ENCODE measurements around the gene DCLK2. TPM values are rescaled to one million over a fixed set of nuclear protein-coding genes. Genes with fewer than 3 reads are reported as not detected.
"Not testable (repeated sequence)": the region's sequence is repeated elsewhere in the genome, so short reads cannot be mapped to it uniquely, and the experiment has no call there.

Gene DCLK2
- total RNA-seq, 2 donors from 2014 or later: 0.20 to 0.42 TPM

DNA sequence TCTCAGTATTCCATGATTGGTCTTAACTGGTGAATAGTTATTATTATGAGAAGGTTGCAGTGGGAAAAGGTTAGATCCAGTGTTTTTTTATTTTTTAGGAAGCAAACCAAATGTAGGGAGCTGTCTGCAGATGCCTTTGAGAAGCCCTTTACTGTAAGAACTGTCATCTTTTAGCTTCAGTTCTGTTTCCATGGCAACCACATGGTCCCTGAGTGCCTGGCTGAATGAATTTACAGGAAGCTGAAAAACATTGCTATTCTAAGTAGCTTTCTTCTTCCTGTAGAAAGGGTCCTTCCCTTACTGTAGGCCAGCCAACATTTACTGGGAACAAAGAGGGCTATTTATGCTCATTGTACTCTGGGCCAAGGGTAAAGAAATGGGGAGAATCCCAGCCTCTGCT, 103.3 kb downstream of the DCLK2 start:
- no peak overlapping the region for H3K4me3 ChIP-seq (ENCODE audit: low read length)
- no peaks in the 10 kb centered on the region for H3K36me3 Mint-ChIP-seq (ENCODE audit: low read depth)
- H3K36me3 ChIP-seq (ENCODE audit: control insufficient read depth, insufficient read depth, low read length): no peaks in the 10 kb centered on the region
- H3K27me3 ChIP-seq (ENCODE audit: control insufficient read depth, insufficient read depth, low read length, poor library complexity, severe bottlenecking): no peaks in the 10 kb centered on the region
- H3K4me1 ChIP-seq (ENCODE audit: control insufficient read depth, insufficient read depth, low read length): no peaks in the 10 kb centered on the region
- TF ChIP-seq, protein P1, sequence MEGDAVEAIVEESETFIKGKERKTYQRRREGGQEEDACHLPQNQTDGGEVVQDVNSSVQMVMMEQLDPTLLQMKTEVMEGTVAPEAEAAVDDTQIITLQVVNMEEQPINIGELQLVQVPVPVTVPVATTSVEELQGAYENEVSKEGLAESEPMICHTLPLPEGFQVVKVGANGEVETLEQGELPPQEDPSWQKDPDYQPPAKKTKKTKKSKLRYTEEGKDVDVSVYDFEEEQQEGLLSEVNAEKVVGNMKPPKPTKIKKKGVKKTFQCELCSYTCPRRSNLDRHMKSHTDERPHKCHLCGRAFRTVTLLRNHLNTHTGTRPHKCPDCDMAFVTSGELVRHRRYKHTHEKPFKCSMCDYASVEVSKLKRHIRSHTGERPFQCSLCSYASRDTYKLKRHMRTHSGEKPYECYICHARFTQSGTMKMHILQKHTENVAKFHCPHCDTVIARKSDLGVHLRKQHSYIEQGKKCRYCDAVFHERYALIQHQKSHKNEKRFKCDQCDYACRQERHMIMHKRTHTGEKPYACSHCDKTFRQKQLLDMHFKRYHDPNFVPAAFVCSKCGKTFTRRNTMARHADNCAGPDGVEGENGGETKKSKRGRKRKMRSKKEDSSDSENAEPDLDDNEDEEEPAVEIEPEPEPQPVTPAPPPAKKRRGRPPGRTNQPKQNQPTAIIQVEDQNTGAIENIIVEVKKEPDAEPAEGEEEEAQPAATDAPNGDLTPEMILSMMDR (conservative IDR thresholded peaks at IDR 0.05): no peak
- no peak for DNase-seq
- H3K9me3 ChIP-seq (ENCODE audit: control insufficient read depth, low read length): no peaks in the 10 kb centered on the region
- H3K27ac ChIP-seq (ENCODE audit: low read depth, low read length): no peak overlapping the region
- H3K4me3 Mint-ChIP-seq: no peak overlapping the region
- no peaks in the 10 kb centered on the region for H3K27me3 Mint-ChIP-seq (ENCODE audit: insufficient read depth)
- H3K4me1 Mint-ChIP-seq: no peaks in the 10 kb centered on the region
- H3K9me3 Mint-ChIP-seq: no peaks in the 10 kb centered on the region
- H3K27ac Mint-ChIP-seq: no peak overlapping the region
- H3K9ac ChIP-seq (ENCODE audit: extremely low read depth, low read length, poor library complexity, severe bottlenecking): no peak overlapping the region

DNA sequence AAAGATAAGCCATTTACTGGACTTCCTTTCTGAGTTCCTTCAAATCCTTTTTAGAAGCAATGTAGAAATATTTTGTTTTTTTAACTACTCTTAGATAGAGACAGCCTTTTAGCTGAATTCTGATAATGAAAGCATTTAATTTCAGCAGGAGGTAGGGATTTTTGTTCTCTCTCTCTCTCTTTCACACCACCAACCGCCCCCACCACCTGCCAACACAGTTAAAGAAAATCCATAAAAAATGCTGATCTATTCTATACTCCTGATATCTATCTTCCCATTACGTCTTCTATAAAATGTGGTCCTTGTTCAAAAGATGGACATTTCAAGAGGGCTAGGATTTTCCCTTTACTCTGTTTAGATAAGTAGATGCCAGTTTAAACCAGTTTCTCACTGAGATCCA, 104.5 kb downstream of the DCLK2 start:
- WGBS, 2 experiments (ENCODE audit: insufficient coverage in 1 of 2, insufficient read length in 1 of 2): 75 to 100% methylated on average over 1 to 2 of the region's 2 CpGs
- H3K27ac Mint-ChIP-seq: no peak overlapping the region
- H3K9me3 Mint-ChIP-seq: no peaks in the 10 kb centered on the region

GRCh38 chr4:150185033-150185432, 106.8 kb downstream of the DCLK2 start:
- H3K4me3 ChIP-seq (ENCODE audit: low read length); H3K4me3 Mint-ChIP-seq; H3K27me3 ChIP-seq (ENCODE audit: control insufficient read depth, insufficient read depth, low read length, poor library complexity, severe bottlenecking); DNase-seq; H3K27ac ChIP-seq (ENCODE audit: low read depth, low read length); H3K9me3 Mint-ChIP-seq; H3K27me3 Mint-ChIP-seq (ENCODE audit: insufficient read depth); H3K9me3 ChIP-seq (ENCODE audit: control insufficient read depth, low read length); H3K27ac Mint-ChIP-seq; H3K4me1 Mint-ChIP-seq; H3K4me1 ChIP-seq (ENCODE audit: control insufficient read depth, insufficient read depth, low read length); H3K36me3 ChIP-seq (ENCODE audit: control insufficient read depth, insufficient read depth, low read length); H3K9ac ChIP-seq (ENCODE audit: extremely low read depth, low read length, poor library complexity, severe bottlenecking); H3K36me3 Mint-ChIP-seq (ENCODE audit: low read depth): not testable (repeated sequence)
- 83 to 97% methylated on average over 1 to 4 of the region's 4 CpGs for WGBS, 2 experiments (ENCODE audit: insufficient coverage in 1 of 2, insufficient read length in 1 of 2)

More for the DNA sequence above, 104.5 kb downstream of the DCLK2 start:
- H3K9ac ChIP-seq (ENCODE audit: extremely low read depth, low read length, poor library complexity, severe bottlenecking): no peak overlapping the region
- H3K27me3 ChIP-seq (ENCODE audit: control insufficient read depth, insufficient read depth, low read length, poor library complexity, severe bottlenecking): no peaks in the 10 kb centered on the region
- no peak for DNase-seq
- Mint-ChIP-seq H3K36me3 (ENCODE audit: low read depth) (no peaks in the 10 kb centered on the region), H3K4me1 (no peaks in the 10 kb centered on the region), H3K4me3 (no peak overlapping the region), H3K27me3 (ENCODE audit: insufficient read depth) (no peaks in the 10 kb centered on the region)
- no peaks in the 10 kb centered on the region for H3K9me3 ChIP-seq (ENCODE audit: control insufficient read depth, low read length)
- no peaks in the 10 kb centered on the region for H3K4me1 ChIP-seq (ENCODE audit: control insufficient read depth, insufficient read depth, low read length)
- H3K27ac ChIP-seq (ENCODE audit: low read depth, low read length): no peak overlapping the region
- H3K36me3 ChIP-seq (ENCODE audit: control insufficient read depth, insufficient read depth, low read length): no peaks in the 10 kb centered on the region
- TF ChIP-seq, protein P1 (conservative IDR thresholded peaks at IDR 0.05): no peak
- no peak overlapping the region for H3K4me3 ChIP-seq (ENCODE audit: low read length)

- Histone ChIP-seq H3K27me3 (ENCODE audit: control insufficient read depth, insufficient read depth, low read length, poor library complexity, severe bottlenecking) (no peaks in the 10 kb centered on the region), H3K9me3 (ENCODE audit: control insufficient read depth, low read length) (no peaks in the 10 kb centered on the region), H3K4me3 (ENCODE audit: low read length) (no peak overlapping the region), H3K4me1 (ENCODE audit: control insufficient read depth, insufficient read depth, low read length) (no peaks in the 10 kb centered on the region), H3K36me3 (ENCODE audit: control insufficient read depth, insufficient read depth, low read length) (no peaks in the 10 kb centered on the region), H3K9ac (ENCODE audit: extremely low read depth, low read length, poor library complexity, severe bottlenecking) (no peak overlapping the region), H3K27ac (ENCODE audit: low read depth, low read length) (no peak overlapping the region)
- DNase-seq: no peak
- TF ChIP-seq, protein P1 (conservative IDR thresholded peaks at IDR 0.05): no peak
- peaks cover 3% of the 10 kb centered on the region for H3K27me3 Mint-ChIP-seq (ENCODE audit: insufficient read depth)
- no peak overlapping the region for H3K27ac Mint-ChIP-seq
- no peaks in the 10 kb centered on the region for H3K9me3 Mint-ChIP-seq
- no peak overlapping the region for H3K4me3 Mint-ChIP-seq
- WGBS, 2 experiments (ENCODE audit: insufficient coverage in 1 of 2, insufficient read length in 1 of 2): 86 to 100% methylated on average over 2 of the region's 3 CpGs
- no peaks in the 10 kb centered on the region for H3K4me1 Mint-ChIP-seq
- H3K36me3 Mint-ChIP-seq (ENCODE audit: low read depth): no peaks in the 10 kb centered on the region
These were observed 114.7 kb downstream of the DCLK2 start for GRCh38 chr4:150192986-150193385.

- H3K4me1 Mint-ChIP-seq; H3K4me1 ChIP-seq (ENCODE audit: control insufficient read depth, insufficient read depth, low read length); H3K4me3 Mint-ChIP-seq; H3K27me3 ChIP-seq (ENCODE audit: control insufficient read depth, insufficient read depth, low read length, poor library complexity, severe bottlenecking); DNase-seq; H3K27me3 Mint-ChIP-seq (ENCODE audit: insufficient read depth); H3K9me3 ChIP-seq (ENCODE audit: control insufficient read depth, low read length); H3K9me3 Mint-ChIP-seq; H3K9ac ChIP-seq (ENCODE audit: extremely low read depth, low read length, poor library complexity, severe bottlenecking); H3K36me3 ChIP-seq (ENCODE audit: control insufficient read depth, insufficient read depth, low read length); H3K4me3 ChIP-seq (ENCODE audit: low read length); H3K36me3 Mint-ChIP-seq (ENCODE audit: low read depth); H3K27ac ChIP-seq (ENCODE audit: low read depth, low read length); H3K27ac Mint-ChIP-seq: not testable (repeated sequence)
- 98 to 100% methylated on average over 1 to 4 of the region's 4 CpGs for WGBS, 2 experiments (ENCODE audit: insufficient coverage in 1 of 2, insufficient read length in 1 of 2)
These were observed 119.0 kb downstream of the DCLK2 start for GRCh38 chr4:150197256-150197655.

Data from endodermal cell (in vitro differentiated cells).